Nephron (organoid): ENCODE data around the gene CRACR2B.

Experiments used
- H3K27ac Mint-ChIP-seq, 3 experiments: 2 replicates each; pipeline ENCODE4 v1.8.0; 2020; ENCODE audit warnings: mixed read lengths in 3 of 3, mild to moderate bottlenecking in 2 of 3, moderate library complexity in 1 of 3
- H3K27me3 Mint-ChIP-seq: 2 replicates; pipeline ENCODE4 v1.8.0; 2021; ENCODE audit warnings: low read depth, mild to moderate bottlenecking, moderate library complexity, mixed read lengths
- H3K36me3 Mint-ChIP-seq: 2 replicates; pipeline ENCODE4 v1.8.0; 2020; ENCODE audit warnings: low read depth, mixed read lengths
- H3K4me1 Mint-ChIP-seq: 2 replicates; pipeline ENCODE4 v1.8.0; 2020; ENCODE audit warnings: mixed read lengths
- H3K4me3 Mint-ChIP-seq, 3 experiments: 2 replicates each; pipeline ENCODE4 v1.8.0; 2020; ENCODE audit warnings: mild to moderate bottlenecking in 3 of 3, mixed read lengths in 3 of 3, moderate library complexity in 2 of 3
- H3K9me3 Mint-ChIP-seq: 2 replicates; pipeline ENCODE4 v1.8.0; 2020; ENCODE audit warnings: mixed read lengths
- TF ChIP-seq, protein P1 (sequence below), 3 experiments: fragments of 200-600 bp; sonication (generic); IDR thresholded peaks; one replicate each; pipeline ENCODE4 v1.5.0; 2021; ENCODE audit warnings: antibody characterized with exemption in 3 of 3; ENCODE audit not compliant: unreplicated experiment in 3 of 3

The CRACR2B gene

GRCh38 chr11:808427-809286 lies 19.1 kb upstream of the CRACR2B start:
- Mint-ChIP-seq H3K4me3 (peak overlapping the region; percentile 90 to 94 (median 92)), H3K27me3 (no peaks in the 10 kb centered on the region), H3K27ac (peak overlapping the region; percentile 99 to 100 (median 99)), H3K9me3 (no peaks in the 10 kb centered on the region), H3K4me1 (peaks cover 20% of the 10 kb centered on the region), H3K36me3 (peaks cover 19% of the 10 kb centered on the region)
- TF ChIP-seq, protein P1, sequence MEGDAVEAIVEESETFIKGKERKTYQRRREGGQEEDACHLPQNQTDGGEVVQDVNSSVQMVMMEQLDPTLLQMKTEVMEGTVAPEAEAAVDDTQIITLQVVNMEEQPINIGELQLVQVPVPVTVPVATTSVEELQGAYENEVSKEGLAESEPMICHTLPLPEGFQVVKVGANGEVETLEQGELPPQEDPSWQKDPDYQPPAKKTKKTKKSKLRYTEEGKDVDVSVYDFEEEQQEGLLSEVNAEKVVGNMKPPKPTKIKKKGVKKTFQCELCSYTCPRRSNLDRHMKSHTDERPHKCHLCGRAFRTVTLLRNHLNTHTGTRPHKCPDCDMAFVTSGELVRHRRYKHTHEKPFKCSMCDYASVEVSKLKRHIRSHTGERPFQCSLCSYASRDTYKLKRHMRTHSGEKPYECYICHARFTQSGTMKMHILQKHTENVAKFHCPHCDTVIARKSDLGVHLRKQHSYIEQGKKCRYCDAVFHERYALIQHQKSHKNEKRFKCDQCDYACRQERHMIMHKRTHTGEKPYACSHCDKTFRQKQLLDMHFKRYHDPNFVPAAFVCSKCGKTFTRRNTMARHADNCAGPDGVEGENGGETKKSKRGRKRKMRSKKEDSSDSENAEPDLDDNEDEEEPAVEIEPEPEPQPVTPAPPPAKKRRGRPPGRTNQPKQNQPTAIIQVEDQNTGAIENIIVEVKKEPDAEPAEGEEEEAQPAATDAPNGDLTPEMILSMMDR (IDR thresholded peaks at IDR 0.05; ENCODE audit: unreplicated experiment in 3 of 3): no peak

GRCh38 chr11:809287-810039 lies 18.3 kb upstream of the CRACR2B start, which contains the start of gene RPLP2:
Gene RPLP2 (plus strand): TSS chr11:809967. CDS start chr11:810235, 268 bp downstream.
- peak within 1 kb of the TSS; percentile 90 to 94 (median 92) for H3K4me3 Mint-ChIP-seq
- H3K36me3 Mint-ChIP-seq: peaks cover 22% of the 10 kb centered on the region
- H3K4me1 Mint-ChIP-seq: peaks cover 20% of the 10 kb centered on the region
- H3K27me3 Mint-ChIP-seq: no peaks in the 10 kb centered on the region
- no peaks in the 10 kb centered on the region for H3K9me3 Mint-ChIP-seq
- peak within 1 kb of the TSS; percentile 99 to 100 (median 99) for H3K27ac Mint-ChIP-seq
- TF ChIP-seq, protein P1 (IDR thresholded peaks at IDR 0.05; ENCODE audit: unreplicated experiment in 3 of 3): no peak

GRCh38 chr11:810040-810567 lies 17.6 kb upstream of the CRACR2B start:
- Mint-ChIP-seq H3K27me3 (no peaks in the 10 kb centered on the region), H3K4me3 (peak overlapping the region; percentile 90 to 94 (median 92)), H3K27ac (peak overlapping the region; percentile 99 to 100 (median 99)), H3K36me3 (peaks cover 22% of the 10 kb centered on the region), H3K9me3 (no peaks in the 10 kb centered on the region), H3K4me1 (peaks cover 20% of the 10 kb centered on the region)
- TF ChIP-seq, protein P1 (IDR thresholded peaks at IDR 0.05; ENCODE audit: unreplicated experiment in 3 of 3): peak in 1 of 3 experiments; percentile 12

- Mint-ChIP-seq H3K36me3 (peaks cover 22% of the 10 kb centered on the region), H3K4me3 (peak overlapping the region; percentile 87 to 90 (median 87)), H3K4me1 (peaks cover 20% of the 10 kb centered on the region), H3K27me3 (peaks cover 3% of the 10 kb centered on the region), H3K27ac (peak overlapping the region in 1 of 3 experiments; percentile 70), H3K9me3 (no peaks in the 10 kb centered on the region)
- TF ChIP-seq, protein P1 (IDR thresholded peaks at IDR 0.05; ENCODE audit: unreplicated experiment in 3 of 3): no peak
Observed at GRCh38 chr11:811446-812245, 16.1 kb upstream of the CRACR2B start.

DNA sequence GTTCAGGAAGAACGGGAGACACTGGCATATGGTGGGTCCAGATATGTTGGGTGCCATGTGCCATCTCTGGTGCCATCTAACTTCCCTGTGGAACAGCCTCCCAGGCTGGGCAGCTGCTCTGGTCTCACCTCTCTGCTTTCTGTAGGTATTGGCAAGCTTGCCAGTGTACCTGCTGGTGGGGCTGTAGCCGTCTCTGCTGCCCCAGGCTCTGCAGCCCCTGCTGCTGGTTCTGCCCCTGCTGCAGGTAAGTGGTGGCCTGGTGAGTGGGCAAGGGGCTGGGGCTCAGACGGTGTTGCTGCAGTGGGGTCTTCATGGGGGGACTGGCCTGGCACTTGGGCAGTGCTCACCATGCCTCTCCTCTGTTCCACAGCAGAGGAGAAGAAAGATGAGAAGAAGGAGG lies 15.3 kb upstream of the CRACR2B start:
- peaks cover 20% of the 10 kb centered on the region for H3K4me1 Mint-ChIP-seq
- peak overlapping the region; percentile 87 to 90 (median 87) for H3K4me3 Mint-ChIP-seq
- H3K36me3 Mint-ChIP-seq: peaks cover 22% of the 10 kb centered on the region
- H3K27ac Mint-ChIP-seq: no peak overlapping the region
- peaks cover 3% of the 10 kb centered on the region for H3K27me3 Mint-ChIP-seq
- no peaks in the 10 kb centered on the region for H3K9me3 Mint-ChIP-seq
- TF ChIP-seq, protein P1 (IDR thresholded peaks at IDR 0.05; ENCODE audit: unreplicated experiment in 3 of 3): no peak
